GM12878 (cell line): ENCODE measurements around the gene AMZ2. TPM values are rescaled to one million over a fixed set of nuclear protein-coding genes. Genes with fewer than 3 reads are reported as not detected.

ENCODE experiments used
- ATAC-seq: fragments of 200-7000 bp; cut with Tn5 transposase; 3 replicates; pipeline ENCODE4 v1.9.1; 2020; ENCODE audit warnings: mild to moderate bottlenecking, moderate library complexity
- Bru-seq: library from RNA; stranded (reverse); fragments of 400-500 nt; gene quantifications from one replicate; lab custom pipeline; 2021; lab: Mats Ljungman, UMichigan
- BruChase-seq, 2 experiments: library from RNA; stranded (reverse); fragments of 400-500 nt; gene quantifications; one replicate each; lab custom pipeline; 2021; lab: Mats Ljungman, UMichigan
- BruUV-seq: library from RNA; stranded (reverse); fragments of 400-500 nt; replicated peaks from 2 replicates; lab custom pipeline; 2021; lab: Mats Ljungman, UMichigan
- CTCF ChIA-PET: fragments of 300-600 bp; sonication (Branson Sonifier 250); formaldehyde crosslinking; extraction: SDS; loops from one replicate; lab custom pipeline; 2021; ENCODE audit warnings: inconsistent platforms; lab: Yijun Ruan, JAX
- POLR2A ChIA-PET: fragments of 350-600 bp; formaldehyde crosslinking; extraction: SDS; loops from one replicate; lab custom pipeline; 2021; ENCODE audit warnings: inconsistent platforms; lab: Charles Lee
- RAD21 ChIA-PET: fragments of 300-600 bp; sonication (Branson Sonifier 250); formaldehyde crosslinking; loops from one replicate; lab custom pipeline; 2023; ENCODE audit warnings: antibody characterized with exemption; ENCODE audit not compliant: unreplicated experiment; lab: Charles Lee
- SMC1A ChIA-PET: fragments of 300-600 bp; sonication (Branson Sonifier 250); formaldehyde crosslinking; loops from one replicate; lab custom pipeline; 2023; ENCODE audit not compliant: unreplicated experiment, uncharacterized antibody; lab: Charles Lee
- DNase-seq: peaks from one replicate; pipeline ENCODE4 v3.0.0-alpha.2; 2011; ENCODE audit warnings: low read depth, low spot score
- FAIRE-seq: peaks from 3 replicates; lab custom pipeline; 2011; peaks lifted over from hg19 to GRCh38; lab: Jason Lieb, UNC
- H2AFZ ChIP-seq: 2 replicates; pipeline ENCODE4 v1.6.0; 2011; ENCODE audit warnings: low read depth, low read length, control low read depth; ENCODE audit not compliant: control insufficient read depth
- H3K27ac ChIP-seq: 2 replicates; pipeline ENCODE4 v1.5.1; 2011; ENCODE audit warnings: control low read depth; ENCODE audit not compliant: control insufficient read depth, insufficient read depth
- H3K27me3 ChIP-seq, 2 experiments: replicated peaks in 1 of 2; 2 replicates each; pipeline versions ENCODE4 v1.6.0 to v1.6.1; 2011; ENCODE audit warnings: low read length in 1 of 2; ENCODE audit not compliant: control insufficient read depth in 2 of 2, insufficient read depth in 2 of 2
- H3K36me3 ChIP-seq, 2 experiments: 2 replicates each; pipeline ENCODE4 v1.5.1; 2011; ENCODE audit warnings: low read length in 1 of 2; ENCODE audit not compliant: control insufficient read depth in 2 of 2, insufficient read depth in 2 of 2
- H3K4me1 ChIP-seq: 2 replicates; pipeline ENCODE4 v1.6.1; 2011; ENCODE audit warnings: mild to moderate bottlenecking, low read length, moderate library complexity, mixed read lengths; ENCODE audit not compliant: control insufficient read depth, insufficient read depth
- H3K4me2 ChIP-seq: 2 replicates; pipeline ENCODE4 v1.6.0; 2011; ENCODE audit warnings: control low read depth; ENCODE audit not compliant: control insufficient read depth, insufficient read depth
- H3K4me3 ChIP-seq: fragments of 200-600 bp; sonication (generic); 2 replicates; pipeline ENCODE4 v1.5.1; 2016
- H3K79me2 ChIP-seq: 2 replicates; pipeline ENCODE4 v1.6.0; 2011; ENCODE audit warnings: low read length; ENCODE audit not compliant: control insufficient read depth, insufficient read depth
- H3K9ac ChIP-seq: 2 replicates; pipeline ENCODE4 v1.8.0; 2011; ENCODE audit warnings: low read length, control low read depth, mixed read lengths; ENCODE audit not compliant: control insufficient read depth, insufficient read depth
- H3K9me3 ChIP-seq: replicated peaks from 3 replicates; pipeline ENCODE4 v1.5.1; 2011; ENCODE audit warnings: mild to moderate bottlenecking, low read length; ENCODE audit not compliant: control insufficient read depth, insufficient read depth
- H4K20me1 ChIP-seq: 2 replicates; pipeline ENCODE4 v1.6.0; 2011; ENCODE audit not compliant: control insufficient read depth, insufficient read depth
- E2F8 ChIP-seq: fragments of 450-650 bp; IDR thresholded peaks from 2 replicates; pipeline ENCODE4 v1.6.1; 2018; ENCODE audit warnings: mild to moderate bottlenecking, low read depth, moderate library complexity; ENCODE audit not compliant: partially characterized antibody
- EED ChIP-seq: sonication (generic); IDR thresholded peaks from 2 replicates; pipeline ENCODE4 v1.6.1; 2016; ENCODE audit warnings: antibody characterized with exemption, low read depth
- NBN ChIP-seq: fragments of 450-650 bp; IDR thresholded peaks from 2 replicates; pipeline ENCODE4 v1.6.1; 2016
- PBX3 ChIP-seq: IDR thresholded peaks from 2 replicates; pipeline ENCODE4 v1.6.1; 2011; ENCODE audit warnings: mild to moderate bottlenecking, low read depth, low read length, moderate library complexity; ENCODE audit not compliant: insufficient replicate concordance
- POLR2AphosphoS5 ChIP-seq: IDR thresholded peaks from 2 replicates; pipeline ENCODE4 v1.6.1; 2011; ENCODE audit warnings: mild to moderate bottlenecking, low read length, inconsistent platforms
- WGBS: methylation state at CpG from one replicate; pipeline ENCODE4 v1.1.6; 2016; ENCODE audit warnings: low lambda C conversion rate; ENCODE audit not compliant: insufficient replicate concordance, insufficient coverage; ENCODE audit errors: missing lambda C conversion rate; 5-methylcytosine and 5-hydroxymethylcytosine counted together
- in situ Hi-C: fragments of 300-500 bp; cut with MboI; formaldehyde crosslinking; loops from 9 replicates; pipeline ENCODE4 v1.14.3; 2018; ENCODE audit warnings: mixed read lengths
- intact Hi-C: fragments of 100-400 bp; cut with micrococcal nuclease; formaldehyde crosslinking; loops from one replicate; pipeline ENCODE4 v1.14.2; 2022; ENCODE audit not compliant: unreplicated experiment
- long read RNA-seq, 2 experiments: library from polyadenylated mRNA; unstranded; transcript quantifications; one replicate each; pipeline ENCODE4 v2.0.0, GENCODE V29; 2019 to 2020
- polyA minus RNA-seq, 3 experiments: library from RNA; depleted of rRNA, polyadenylated mRNA; stranded (reverse); fragments of >200 nt; gene quantifications; 2 replicates each; pipeline ENCODE4 v1.2.3, GENCODE V29; 2011
- polyA plus RNA-seq, 11 experiments: library from polyadenylated mRNA; depleted of rRNA in 4 of 11; unstranded in 6 of 11; stranded (reverse) in 5 of 11; fragments of >200 nt; fragmentation: Nextera tagmentation in 4 of 11; fragmentation: Illumina TruSeq in 1 of 11; extraction: Ambion mirVana in 4 of 11; extraction: Trizol in 1 of 11; gene quantifications; 1 replicate in 1 of 11; 2 replicates in 10 of 11; pipeline versions ENCODE4 v1.2.1 to v1.2.3, GENCODE V29; 2011 to 2016; ENCODE audit warnings: inconsistent platforms in 2 of 11, missing spikeins in 2 of 11, low read depth in 1 of 11
- total RNA-seq, 4 experiments: library from RNA; depleted of rRNA in 3 of 4; stranded (reverse); fragments of >200 nt in 3 of 4; fragmentation: Illumina TruSeq in 1 of 4; extraction: Trizol in 1 of 4; gene quantifications; 2 replicates each; pipeline versions ENCODE4 v1.2.1 to v1.2.3, GENCODE V29; 2013 to 2021
- TF ChIP-seq, protein P1 (sequence below): IDR thresholded peaks from 2 replicates; pipeline ENCODE4 v1.6.1; 2012; ENCODE audit warnings: low read depth, low read length, improper control_type of control experiment
- TF ChIP-seq, protein P2 (sequence below): IDR thresholded peaks from 2 replicates; pipeline ENCODE4 v1.6.1; 2012; ENCODE audit warnings: low read depth, low read length, improper control_type of control experiment

The AMZ2 gene, protein sequence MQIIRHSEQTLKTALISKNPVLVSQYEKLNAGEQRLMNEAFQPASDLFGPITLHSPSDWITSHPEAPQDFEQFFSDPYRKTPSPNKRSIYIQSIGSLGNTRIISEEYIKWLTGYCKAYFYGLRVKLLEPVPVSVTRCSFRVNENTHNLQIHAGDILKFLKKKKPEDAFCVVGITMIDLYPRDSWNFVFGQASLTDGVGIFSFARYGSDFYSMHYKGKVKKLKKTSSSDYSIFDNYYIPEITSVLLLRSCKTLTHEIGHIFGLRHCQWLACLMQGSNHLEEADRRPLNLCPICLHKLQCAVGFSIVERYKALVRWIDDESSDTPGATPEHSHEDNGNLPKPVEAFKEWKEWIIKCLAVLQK
- total RNA-seq (2013; cell fraction: nucleolus; rRNA removed), result 37.2 and 37.7 TPM in 2 replicates
- total RNA-seq (2014; rRNA removed) (85.7 and 95.9 TPM in 2 replicates), total RNA-seq (2014; rRNA removed; fragmentation: Illumina TruSeq; extraction: Trizol) (101 and 104 TPM in 2 replicates), total RNA-seq (2021) (80.4 and 87.7 TPM in 2 replicates), polyA plus RNA-seq (2011; rRNA removed) (125 and 185 TPM in 2 replicates), polyA plus RNA-seq (2014; fragmentation: Illumina TruSeq; extraction: Trizol) (169 and 200 TPM in 2 replicates), polyA plus RNA-seq (2014; fragmentation: Nextera tagmentation; extraction: Ambion mirVana) (100 to 1,000 TPM; 127 to 135 TPM), polyA plus RNA-seq (2014; rRNA removed) (67.4 and 79.1 TPM in 2 replicates), polyA plus RNA-seq (2016; fragmentation: Nextera tagmentation; extraction: Ambion mirVana) (100 to 1,000 TPM; 182 to 189 TPM), polyA minus RNA-seq (2011; rRNA and poly(A)+ RNA removed) (40.2 and 51.5 TPM in 2 replicates), Bru-seq, nascent RNA (percentile 86 among the genes with signal in this experiment), BruChase-seq, experiment 1, labeled RNA remaining after a 6-hour chase (percentile 85 among the genes with signal in this experiment), BruChase-seq, experiment 2, labeled RNA remaining after a 2-hour chase (percentile 76 among the genes with signal in this experiment)
- 62.4 TPM for polyA plus RNA-seq (2011; ENCODE audit: low read depth)
- 70.6 and 83.1 TPM in 2 replicates for polyA plus RNA-seq (2011; cell fraction: cytosol; rRNA removed)
- polyA plus RNA-seq (2011; cell fraction: nucleus; rRNA removed), result 64.0 and 81.7 TPM in 2 replicates
- polyA plus RNA-seq (2012), result 65.3 and 84.1 TPM in 2 replicates
- 12.5 and 15.9 TPM in 2 replicates for polyA minus RNA-seq (2011; cell fraction: cytosol; rRNA and poly(A)+ RNA removed)
- polyA minus RNA-seq (2011; cell fraction: nucleus; rRNA and poly(A)+ RNA removed), result 20.1 and 27.3 TPM in 2 replicates
- long read RNA-seq, experiment 1, transcript AMZ2-202 (7 exons, 2,402 nt), result major isoform, 33 of 85 reads
- long read RNA-seq, experiment 1, transcript AMZ2-203 (8 exons, 1,378 nt), result minor isoform, 20 of 85 reads
- long read RNA-seq, experiment 1, partial matches to known transcripts, result 4 of 85 reads
- long read RNA-seq, experiment 1, other reads (novel, unspliced or antisense), result 25 of 85 reads
- long read RNA-seq, experiment 2, transcript AMZ2-202 (7 exons, 2,402 nt), result major isoform, 51 of 158 reads
- long read RNA-seq, experiment 2, transcript AMZ2-206 (6 exons, 2,257 nt), result minor isoform, 7 of 158 reads
- long read RNA-seq, experiment 2, transcript AMZ2-203 (8 exons, 1,378 nt), result minor isoform, 38 of 158 reads
- long read RNA-seq, experiment 2, partial matches to known transcripts, result 13 of 158 reads
- long read RNA-seq, experiment 2, other reads (novel, unspliced or antisense), result 47 of 158 reads

- RAD21 ChIA-PET, result interaction anchor here (1.0 to 4.2 kb wide), 16 partner anchors 10 to 265 kb away, joined by 3 to 46 read pairs (median 6); partner anchors contain the start of genes ARSG, PRKAR1A, SLC16A6 and WIPI1
- no peaks in the 10 kb centered on the region for H4K20me1 ChIP-seq
- H3K27me3 ChIP-seq, result no peaks in the 10 kb centered on the region
- CTCF ChIA-PET, result interaction anchor here (0.6 to 3.9 kb wide), 10 partner anchors 10 to 215 kb away, joined by 3 to 32 read pairs (median 4); partner anchors contain the start of gene WIPI1
- intact Hi-C loops, result loop anchor here (1.0 to 5.0 kb wide), 4 partner anchors 9 to 65 kb away; partner anchors contain the start of genes ARSG and SLC16A6
- peak within 1 kb of the TSS; percentile 83 for H3K9ac ChIP-seq
- SMC1A ChIA-PET, result interaction anchor here (1.1 to 4.9 kb wide), 16 partner anchors 10 to 215 kb away, joined by 3 to 59 read pairs (median 6); partner anchors contain the start of gene WIPI1
- H3K4me3 ChIP-seq, result peak within 1 kb of the TSS; percentile 85
- H3K9me3 ChIP-seq, result no peaks in the 10 kb centered on the region
- in situ Hi-C loops, result no loop called here
- WGBS, result under 1% methylated on average over 95 of the region's 97 CpGs
- no peak for FAIRE-seq
- peaks cover 16% of the 10 kb centered on the region for H3K79me2 ChIP-seq
- peak within 1 kb of the TSS; percentile 89 for H2AFZ ChIP-seq
- no TSS peak for BruUV-seq
- 0 out of 4 replicates have a peak, but pooled peaks cover 0 to 4% of the 10 kb centered on the region in 2 experiments for H3K36me3 ChIP-seq
- peak; percentile 92 for ATAC-seq
- peak within 1 kb of the TSS; percentile 81 for H3K4me2 ChIP-seq
- POLR2A ChIA-PET, result interaction anchor here (0.6 to 5.6 kb wide), 14 partner anchors 10 to 250 kb away, joined by 3 to 66 read pairs (median 8); partner anchors contain the start of genes SLC16A6 and WIPI1
- H3K27ac ChIP-seq, result peak within 1 kb of the TSS; percentile 91
- DNase-seq, result peak; percentile 81
- H3K4me1 ChIP-seq, result peaks cover 10% of the 10 kb centered on the region
- TF ChIP-seq E2F8, result no peak
- peak; percentile 17 for TF ChIP-seq PBX3
- TF ChIP-seq, protein P1, sequence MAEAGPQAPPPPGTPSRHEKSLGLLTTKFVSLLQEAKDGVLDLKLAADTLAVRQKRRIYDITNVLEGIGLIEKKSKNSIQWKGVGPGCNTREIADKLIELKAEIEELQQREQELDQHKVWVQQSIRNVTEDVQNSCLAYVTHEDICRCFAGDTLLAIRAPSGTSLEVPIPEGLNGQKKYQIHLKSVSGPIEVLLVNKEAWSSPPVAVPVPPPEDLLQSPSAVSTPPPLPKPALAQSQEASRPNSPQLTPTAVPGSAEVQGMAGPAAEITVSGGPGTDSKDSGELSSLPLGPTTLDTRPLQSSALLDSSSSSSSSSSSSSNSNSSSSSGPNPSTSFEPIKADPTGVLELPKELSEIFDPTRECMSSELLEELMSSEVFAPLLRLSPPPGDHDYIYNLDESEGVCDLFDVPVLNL, result 0 out of 2 replicates have a peak, but pooled peaks have one; percentile 21
- peak; percentile 50; the same call in 1 of the 2 replicates for TF ChIP-seq EED
- peak; percentile 90 for TF ChIP-seq POLR2AphosphoS5
- TF ChIP-seq, protein P2, sequence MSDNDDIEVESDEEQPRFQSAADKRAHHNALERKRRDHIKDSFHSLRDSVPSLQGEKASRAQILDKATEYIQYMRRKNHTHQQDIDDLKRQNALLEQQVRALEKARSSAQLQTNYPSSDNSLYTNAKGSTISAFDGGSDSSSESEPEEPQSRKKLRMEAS, result peak; percentile 31
- no peak for TF ChIP-seq NBN
Observed at GRCh38 chr17:68247445-68248198, at the start of gene AMZ2. Gene AMZ2 (plus strand): TSS chr17:68248043. CDS start chr17:68250188, 2,145 bp downstream.
